SK-N-MC (cell line): ENCODE data around the gene LRRC17.
"Not testable (repeated sequence)": the region's sequence is repeated elsewhere in the genome, so short reads cannot be mapped to it uniquely, and the experiment has no call there.

Source experiments
- DNase-seq: peaks from one replicate; pipeline ENCODE4 v3.0.0-alpha.2; 2011; ENCODE audit warnings: low read depth, low spot score
- H3K27ac ChIP-seq: fragments of 200-600 bp; sonication (generic); 2 replicates; pipeline ENCODE4 v1.5.1; 2016; ENCODE audit warnings: mixed run types
- H3K36me3 ChIP-seq: fragments of 200-600 bp; sonication (generic); 2 replicates; pipeline ENCODE4 v1.6.1; 2017; ENCODE audit warnings: antibody characterized with exemption, low read length, mixed read lengths; ENCODE audit not compliant: insufficient read depth
- H3K4me3 ChIP-seq: fragments of 200-600 bp; sonication (generic); 2 replicates; pipeline ENCODE4 v1.5.1; 2016
- H3K9ac ChIP-seq: fragments of 200-600 bp; sonication (generic); 2 replicates; pipeline ENCODE4 v1.8.0; 2017; ENCODE audit warnings: mixed run types, mixed read lengths; ENCODE audit not compliant: insufficient read length
- H3K9me3 ChIP-seq: fragments of 200-600 bp; sonication (generic); 2 replicates; pipeline ENCODE4 v1.6.1; 2017; ENCODE audit warnings: low read depth, mild to moderate bottlenecking, antibody characterized with exemption, low read length, moderate library complexity, mixed read lengths
- EZH2 ChIP-seq: fragments of 200-600 bp; sonication (generic); IDR thresholded peaks from one replicate; pipeline ENCODE4 v1.6.1; 2017; ENCODE audit warnings: antibody characterized with exemption
- FOXP2 ChIP-seq: optimal IDR thresholded peaks from 2 replicates; pipeline ENCODE3; 2011; ENCODE audit warnings: mild to moderate bottlenecking, moderate library complexity; ENCODE audit not compliant: insufficient read depth; ENCODE audit errors: extremely low read length, control extremely low read depth
- POLR2AphosphoS5 ChIP-seq: IDR thresholded peaks from 2 replicates; pipeline ENCODE4 v1.6.1; 2012; ENCODE audit warnings: mild to moderate bottlenecking, low read depth, low read length, borderline replicate concordance

LRRC17 gene

GRCh38 chr7:102973096-102973802 lies 60.4 kb downstream of the LRRC17 start:
- Histone ChIP-seq H3K9ac (no peak overlapping the region), H3K36me3 (no peaks in the 10 kb centered on the region), H3K4me3 (no peak overlapping the region), H3K27ac (no peak overlapping the region), H3K9me3 (no peaks in the 10 kb centered on the region)
- no peak for DNase-seq
- TF ChIP-seq EZH2 (no peak), POLR2AphosphoS5 (no peak), FOXP2 (no peak)

GRCh38 chr7:102974366-102975236 lies 61.8 kb downstream of the LRRC17 start:
- Histone ChIP-seq H3K27ac (no peak overlapping the region), H3K4me3 (no peak overlapping the region), H3K36me3 (no peaks in the 10 kb centered on the region), H3K9me3 (no peaks in the 10 kb centered on the region), H3K9ac (no peak overlapping the region)
- DNase-seq, result no peak
- TF ChIP-seq FOXP2, result no peak
- TF ChIP-seq EZH2, result no peak
- no peak for TF ChIP-seq POLR2AphosphoS5

- Histone ChIP-seq H3K9me3 (no peaks in the 10 kb centered on the region), H3K27ac (no peak overlapping the region), H3K4me3 (no peak overlapping the region), H3K9ac (no peak overlapping the region), H3K36me3 (no peaks in the 10 kb centered on the region)
- no peak for DNase-seq
- no peak for TF ChIP-seq EZH2
- TF ChIP-seq POLR2AphosphoS5, result no peak
- no peak for TF ChIP-seq FOXP2
Measured at GRCh38 chr7:102975854-102976253, 63.1 kb downstream of the LRRC17 start.

- no peaks in the 10 kb centered on the region for H3K9me3 ChIP-seq
- no peak overlapping the region for H3K4me3 ChIP-seq
- no peaks in the 10 kb centered on the region for H3K36me3 ChIP-seq
- TF ChIP-seq EZH2, result no peak
- TF ChIP-seq FOXP2, result no peak
- no peak for TF ChIP-seq POLR2AphosphoS5
- H3K27ac ChIP-seq, result no peak overlapping the region
- no peak for DNase-seq
- no peak overlapping the region for H3K9ac ChIP-seq
Measured at GRCh38 chr7:102976493-102976892, 63.7 kb downstream of the LRRC17 start.

GRCh38 chr7:102977586-102977985 lies 64.8 kb downstream of the LRRC17 start:
- H3K4me3 ChIP-seq, DNase-seq, H3K36me3 ChIP-seq, H3K27ac ChIP-seq, H3K9ac ChIP-seq, H3K9me3 ChIP-seq: not testable (repeated sequence)

GRCh38 chr7:102978284-102978683 lies 65.5 kb downstream of the LRRC17 start:
- Histone ChIP-seq H3K9ac (no peak overlapping the region), H3K36me3 (no peaks in the 10 kb centered on the region), H3K27ac (no peak overlapping the region), H3K4me3 (no peak overlapping the region), H3K9me3 (no peaks in the 10 kb centered on the region)
- TF ChIP-seq POLR2AphosphoS5 (no peak), FOXP2 (no peak), EZH2 (no peak)
- DNase-seq, result no peak

GRCh38 chr7:102979670-102980069 lies 66.9 kb downstream of the LRRC17 start:
- TF ChIP-seq POLR2AphosphoS5, result no peak
- no peak for TF ChIP-seq FOXP2
- TF ChIP-seq EZH2, result no peak
- Histone ChIP-seq H3K4me3 (no peak overlapping the region), H3K9ac (no peak overlapping the region), H3K27ac (no peak overlapping the region), H3K36me3 (no peaks in the 10 kb centered on the region), H3K9me3 (no peaks in the 10 kb centered on the region)
- DNase-seq, result no peak

- no peak for TF ChIP-seq EZH2
- TF ChIP-seq POLR2AphosphoS5, result no peak
- TF ChIP-seq FOXP2, result no peak
- H3K36me3 ChIP-seq, result no peaks in the 10 kb centered on the region
- no peak overlapping the region for H3K4me3 ChIP-seq
- no peak overlapping the region for H3K27ac ChIP-seq
- no peaks in the 10 kb centered on the region for H3K9me3 ChIP-seq
- no peak overlapping the region for H3K9ac ChIP-seq
- DNase-seq, result no peak
Measured at GRCh38 chr7:102981451-102981850, 68.7 kb downstream of the LRRC17 start.
